Adrenal gland (tissue), 12 donors: ENCODE data around the gene EQTN. TPM values are rescaled to one million over a fixed set of nuclear protein-coding genes. Genes with fewer than 3 reads are reported as not detected.
A peak's percentile ranks its signal among the peaks of the same experiment; 100 is the strongest.

Experiments used
- DNase-seq, 7 donors: peaks; one replicate each; pipeline ENCODE4 v3.0.0-alpha.2; 2019 to 2020
- H3K27ac ChIP-seq, 5 donors: fragments of 200-600 bp; sonication (generic) in 4 of 5; 1 replicate in 3 of 5; 2 replicates in 2 of 5; pipeline versions ENCODE4 v1.5.1 to v1.8.0; 2016 to 2020; ENCODE audit warnings: mild to moderate bottlenecking in 1 of 5
- H3K27me3 ChIP-seq: fragments of 200-600 bp; 2 replicates; pipeline ENCODE4 v1.8.0; 2021
- H3K36me3 ChIP-seq, 2 donors: fragments of 200-600 bp; replicated peaks in 1 of 2; 1 replicate in 1 of 2; 2 replicates in 1 of 2; pipeline versions ENCODE4 v1.5.1 to v1.8.0; 2018 to 2022
- H3K4me1 ChIP-seq, 2 donors: fragments of 200-600 bp; replicated peaks in 1 of 2; 1 replicate in 1 of 2; 2 replicates in 1 of 2; pipeline versions ENCODE4 v1.5.1 to v1.8.0; 2018 to 2021
- H3K4me3 ChIP-seq, 4 donors: fragments of 200-600 bp; sonication (generic) in 3 of 4; one replicate each; pipeline ENCODE4 v1.5.1; 2016 to 2018
- H3K9me3 ChIP-seq, 3 donors: fragments of 200-600 bp; sonication (generic) in 1 of 3; replicated peaks in 1 of 3; 1 replicate in 2 of 3; 2 replicates in 1 of 3; pipeline versions ENCODE4 v1.5.1 to v1.8.0; 2016 to 2021
- CTCF ChIP-seq, 6 experiments: fragments of 450-650 bp in 4 of 6; fragments of 200-600 bp in 2 of 6; sonication (generic) in 1 of 6; IDR thresholded peaks; 1 replicate in 5 of 6; 2 replicates in 1 of 6; pipeline versions ENCODE4 v1.5.1 to v1.8.0; 2016 to 2021; ENCODE audit warnings: antibody characterized with exemption in 6 of 6, mild to moderate bottlenecking in 2 of 6, moderate library complexity in 1 of 6
- POLR2A ChIP-seq, 2 donors: fragments of 450-650 bp; IDR thresholded peaks; one replicate each; pipeline ENCODE4 v1.6.1; 2017; ENCODE audit warnings: antibody characterized with exemption in 2 of 2, mild to moderate bottlenecking in 2 of 2, moderate library complexity in 1 of 2
- WGBS, 4 donors: extraction: QIAGEN DNeasy Blood & Tissue Kit in 2 of 4; methylation state at CpG; one replicate each; pipeline versions ENCODE4 v1.1.5 to v1.1.7; 2013 to 2017; 5-methylcytosine and 5-hydroxymethylcytosine counted together
- intact Hi-C, 2 donors: fragments of 100-400 bp; cut with DNase I; formaldehyde crosslinking; loops; one replicate each; pipeline versions ENCODE4 v1.14.1 to v1.15.0; 2022 to 2023
- polyA plus RNA-seq, 3 donors: library from polyadenylated mRNA; stranded (reverse); fragments of 200-250 nt in 2 of 3; fragments of 350-450 nt in 1 of 3; fragmentation: Illumina TruSeq in 1 of 3; extraction: RNeasy Lipid Tissue Mini Kit (QIAGEN cat#74804) in 1 of 3; gene quantifications; one replicate each; pipeline ENCODE4 v1.2.3, GENCODE V29; 2013 to 2014
- total RNA-seq, 9 donors: library from RNA; depleted of rRNA in 4 of 9; stranded (reverse); fragments of >200 nt in 4 of 9; fragments of 120-200 nt in 1 of 9; fragmentation: NEBNext Ultra II Directional in 1 of 9; extraction: Animal tissue kit (Norgen Biotek cat#: 25700) in 1 of 9; gene quantifications; one replicate each; pipeline versions ENCODE4 v1.1.0 to v1.2.4, GENCODE V29; 2013 to 2023
- donor health status: healthy with polysubstance abuse.
- donor health status: Bipolar disorder and iron deficiency.
- donor health status: DM: yes; HTN: yes; CAD: no.
- donor health status: DM: no; HTN: no; CAD: no.
- donor health status: DM: no; HTN: no; CAD: no.
- donor health status: DM: yes; HTN: yes; CAD: no.

Gene EQTN
- total and polyA plus RNA-seq, 12 donors = 0.11 to 0.24 TPM; not detected in 10

GRCh38 chr9:27276193-27277030 is 20.5 kb downstream of the EQTN start:
- no peaks in the 10 kb centered on the region for H3K4me1 ChIP-seq
- H3K9me3 ChIP-seq = no peaks in the 10 kb centered on the region
- peak in 3 of 7 donors; percentile 19 to 27 (median 26) for DNase-seq
- H3K27me3 ChIP-seq = no peaks in the 10 kb centered on the region
- WGBS, 4 donors = 35 to 39% (median 38%) methylated on average over 12 of the region's 12 CpGs
- no peak overlapping the region for H3K27ac ChIP-seq
- no peak for TF ChIP-seq POLR2A (IDR thresholded peaks at IDR 0.05)
- peak; percentile 69 to 92 (median 77) for TF ChIP-seq CTCF (IDR thresholded peaks at IDR 0.05)
- no peaks in the 10 kb centered on the region for H3K36me3 ChIP-seq
- intact Hi-C loops = loop anchor here in 1 of 2 donors (5.0 to 10.0 kb wide), 2 partner anchors 244 to 532 kb away; no protein-coding TSS in a partner anchor
- no peak overlapping the region for H3K4me3 ChIP-seq

- H3K27ac ChIP-seq = no peak overlapping the region
- intact Hi-C loops = loop anchor here in 1 of 2 donors (10.0 kb wide), 1 partner anchor 528 kb away; no protein-coding TSS in a partner anchor
Measured at GRCh38 chr9:27273186-27273585, 23.8 kb downstream of the EQTN start.

GRCh38 chr9:27272103-27272502 is 24.8 kb downstream of the EQTN start:
- no peak for TF ChIP-seq POLR2A (IDR thresholded peaks at IDR 0.05)
- no peak for TF ChIP-seq CTCF (IDR thresholded peaks at IDR 0.05)
- no peak for DNase-seq
- Histone ChIP-seq H3K4me3 (no peak overlapping the region), H3K9me3 (no peaks in the 10 kb centered on the region), H3K4me1 (no peaks in the 10 kb centered on the region), H3K27me3 (no peaks in the 10 kb centered on the region), H3K27ac (no peak overlapping the region), H3K36me3 (no peaks in the 10 kb centered on the region)
- 74 to 92% (median 86%) methylated on average over 2 of the region's 2 CpGs for WGBS, 4 donors
- intact Hi-C loops = loop anchor here in 1 of 2 donors (10.0 kb wide), 1 partner anchor 527 kb away; no protein-coding TSS in a partner anchor

More at GRCh38 chr9:27273186-27273585, 23.8 kb downstream of the EQTN start:
- no peaks in the 10 kb centered on the region for H3K27me3 ChIP-seq
- no peak overlapping the region for H3K4me3 ChIP-seq
- H3K4me1 ChIP-seq = no peaks in the 10 kb centered on the region
- no peaks in the 10 kb centered on the region for H3K36me3 ChIP-seq
- DNase-seq = no peak
- 69 to 89% (median 83%) methylated on average over 1 of the region's 1 CpG for WGBS, 4 donors
- H3K9me3 ChIP-seq = no peaks in the 10 kb centered on the region
- no peak for TF ChIP-seq CTCF (IDR thresholded peaks at IDR 0.05)
- TF ChIP-seq POLR2A (IDR thresholded peaks at IDR 0.05) = no peak

- intact Hi-C loops = no loop called here
Measured at GRCh38 chr9:27261517-27262211, 35.3 kb downstream of the EQTN start.

More at GRCh38 chr9:27261517-27262211, 35.3 kb downstream of the EQTN start:
- no peak for DNase-seq
- Histone ChIP-seq H3K4me3 (no peak overlapping the region), H3K4me1 (no peaks in the 10 kb centered on the region), H3K27me3 (no peaks in the 10 kb centered on the region), H3K9me3 (no peaks in the 10 kb centered on the region), H3K36me3 (no peaks in the 10 kb centered on the region), H3K27ac (no peak overlapping the region)
- TF ChIP-seq POLR2A (IDR thresholded peaks at IDR 0.05) = no peak
- no peak for TF ChIP-seq CTCF (IDR thresholded peaks at IDR 0.05)
- 35 to 76% (median 62%) methylated on average over 4 of the region's 4 CpGs for WGBS, 4 donors
